ENCODE results near the gene SLC27A1. TPM values are rescaled to one million over a fixed set of nuclear protein-coding genes. Genes with fewer than 3 reads are reported as not detected.
"Not testable (repeated sequence)": the region's sequence is repeated elsewhere in the genome, so short reads cannot be mapped to it uniquely, and the experiment has no call there.

Gene SLC27A1
- total RNA-seq, 1 donor from 2014 or later: 19.6 TPM

GRCh38 chr19:17539238-17540117, 69.2 kb downstream of the SLC27A1 start:
- peak; percentile 83 for DNase-seq

GRCh38 chr19:17540174-17540573, 69.8 kb downstream of the SLC27A1 start:
- DNase-seq: no peak

DNA sequence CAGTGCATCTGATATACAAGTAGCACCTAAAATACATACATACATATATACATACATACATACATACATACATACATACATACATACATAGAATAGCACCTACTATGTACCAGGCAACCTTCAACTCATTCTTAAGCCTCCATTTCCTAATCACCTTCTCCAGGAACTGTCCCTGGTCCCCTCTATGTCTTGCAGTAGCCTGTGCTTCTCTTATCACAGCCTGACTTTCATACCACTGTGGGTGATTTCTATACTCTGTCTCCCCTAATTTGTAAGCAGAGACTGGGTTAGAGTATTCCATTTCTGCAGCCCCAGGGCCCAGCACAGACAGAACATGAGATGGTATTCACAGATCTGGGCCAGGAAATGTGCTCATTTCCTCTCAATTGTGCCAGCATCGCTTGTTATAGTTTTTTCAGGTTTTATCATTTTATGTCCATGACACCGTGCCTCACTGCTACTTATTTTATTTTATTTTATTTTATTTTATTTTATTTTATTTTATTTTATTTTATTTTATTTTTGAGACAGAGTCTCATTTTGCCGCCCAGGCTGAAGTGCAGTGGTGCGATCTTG, 70.9 kb downstream of the SLC27A1 start:
- DNase-seq: no peak

DNA sequence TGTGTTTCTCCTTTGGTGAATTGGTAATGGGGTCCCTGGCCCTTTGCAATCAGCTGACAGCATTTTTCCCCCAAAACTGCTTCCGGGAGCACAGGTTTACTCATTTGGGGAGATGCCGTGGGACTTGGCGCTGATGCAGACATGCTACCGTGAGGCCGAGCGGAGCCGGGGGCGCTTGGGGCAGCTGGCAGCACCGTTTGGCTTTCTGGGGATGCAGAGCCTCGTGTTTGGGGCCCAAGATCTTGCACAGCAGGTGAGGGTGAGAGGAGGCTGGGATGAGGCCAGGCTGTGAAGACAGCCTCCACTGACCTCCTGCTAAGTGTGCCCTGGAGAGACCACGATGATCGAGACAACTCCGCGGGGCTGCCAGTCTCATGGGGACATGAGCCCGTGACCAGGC, 71.7 kb downstream of the SLC27A1 start:
- DNase-seq: no peak

- no peak for DNase-seq
Measured at GRCh38 chr19:17542793-17543582, 72.7 kb downstream of the SLC27A1 start.

- DNase-seq: no peak
Measured at GRCh38 chr19:17543986-17544385, 73.7 kb downstream of the SLC27A1 start.

DNA sequence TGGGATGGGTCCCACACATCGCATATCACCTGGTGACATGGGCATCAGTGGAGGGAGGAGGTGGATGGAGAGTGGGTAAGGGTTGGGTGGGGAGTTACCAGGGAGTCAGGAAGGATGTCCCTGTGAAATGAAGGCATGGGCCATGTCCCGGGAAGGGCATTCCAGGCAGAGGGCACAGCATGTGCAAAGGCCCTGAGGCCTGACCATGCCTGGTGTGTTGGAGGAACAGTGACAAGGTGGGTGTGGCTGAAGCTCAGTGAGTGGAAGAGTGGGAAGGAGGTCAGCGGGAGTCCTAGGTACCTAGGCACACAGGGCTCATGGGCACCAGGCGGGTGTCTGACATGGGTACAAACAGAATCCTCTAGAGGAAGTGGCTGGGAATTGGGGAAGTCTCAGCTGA, 74.1 kb downstream of the SLC27A1 start:
- DNase-seq: no peak

DNA sequence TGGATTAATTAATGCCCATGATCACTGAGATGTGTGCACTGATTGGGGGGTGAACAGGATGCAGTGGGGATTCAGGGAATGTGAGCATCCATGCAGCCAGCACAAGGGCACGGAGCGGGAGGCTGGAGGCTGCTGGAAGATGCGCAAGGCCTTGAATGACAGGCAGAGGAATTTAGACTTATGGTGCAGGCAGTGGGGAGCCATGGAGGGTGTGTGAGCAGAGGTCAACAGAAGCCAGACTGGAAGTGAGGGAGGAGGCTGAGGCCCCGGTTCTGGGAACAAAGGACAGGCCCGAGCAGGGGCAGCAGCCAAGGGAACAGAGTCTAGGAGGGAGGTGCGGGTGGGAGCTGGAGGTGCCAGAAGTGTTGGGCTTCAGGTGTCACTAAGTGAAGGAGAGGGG, 77.8 kb downstream of the SLC27A1 start:
- no peak for DNase-seq

DNA sequence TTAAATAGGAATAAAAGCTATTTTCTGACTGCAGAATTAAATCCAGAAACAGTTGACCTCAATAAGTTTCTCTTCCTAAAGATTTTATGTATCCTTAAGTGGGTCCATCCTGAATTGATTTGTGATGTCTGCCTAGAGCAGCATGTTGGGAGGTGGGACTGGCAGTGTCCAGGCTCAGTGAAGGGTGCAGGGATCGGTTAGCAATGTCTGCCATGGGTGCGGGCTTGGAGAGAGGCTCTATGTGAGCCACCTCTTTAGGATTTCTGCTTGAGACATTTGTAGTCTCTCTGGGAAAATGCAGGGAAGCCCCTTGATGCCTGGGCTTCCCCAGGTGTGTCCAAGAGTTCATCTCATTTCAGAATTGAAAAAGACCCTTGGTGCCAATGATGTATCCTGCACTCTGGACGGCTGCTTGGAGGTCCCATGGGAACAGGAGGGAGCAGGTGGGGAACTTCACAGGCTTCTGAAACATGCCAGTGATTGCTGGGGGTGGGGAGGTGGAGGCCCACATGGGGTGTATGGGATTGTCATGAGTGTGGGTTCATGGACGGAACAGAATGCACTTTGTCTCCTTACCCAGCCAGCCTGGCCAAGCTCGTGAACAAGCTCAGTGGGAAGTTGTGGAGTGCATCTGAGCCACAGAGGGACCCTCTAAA, 78.9 kb downstream of the SLC27A1 start:
- DNase-seq: no peak

- no peak for DNase-seq
Measured at GRCh38 chr19:17550076-17550667, 79.8 kb downstream of the SLC27A1 start.

DNA sequence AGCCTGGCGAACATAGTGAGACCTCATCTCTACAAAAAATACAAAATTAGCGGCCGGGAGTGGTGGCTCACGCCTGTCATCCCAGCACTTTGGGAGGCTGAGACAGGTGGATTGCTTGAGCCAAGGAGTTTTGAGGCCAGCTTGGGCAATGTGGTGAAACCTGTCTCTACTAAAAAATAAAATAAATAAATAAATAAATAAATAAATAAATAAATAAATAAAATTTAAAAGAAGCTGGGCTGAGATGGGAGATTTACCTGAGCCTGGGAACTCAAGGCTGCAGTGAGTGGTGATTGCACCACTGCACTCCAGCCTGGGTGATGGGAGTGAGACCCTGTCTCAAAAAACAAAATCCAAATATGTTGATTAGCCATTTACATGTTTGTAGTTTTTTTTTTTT, 82.4 kb downstream of the SLC27A1 start:
- DNase-seq: not testable (repeated sequence)

DNA sequence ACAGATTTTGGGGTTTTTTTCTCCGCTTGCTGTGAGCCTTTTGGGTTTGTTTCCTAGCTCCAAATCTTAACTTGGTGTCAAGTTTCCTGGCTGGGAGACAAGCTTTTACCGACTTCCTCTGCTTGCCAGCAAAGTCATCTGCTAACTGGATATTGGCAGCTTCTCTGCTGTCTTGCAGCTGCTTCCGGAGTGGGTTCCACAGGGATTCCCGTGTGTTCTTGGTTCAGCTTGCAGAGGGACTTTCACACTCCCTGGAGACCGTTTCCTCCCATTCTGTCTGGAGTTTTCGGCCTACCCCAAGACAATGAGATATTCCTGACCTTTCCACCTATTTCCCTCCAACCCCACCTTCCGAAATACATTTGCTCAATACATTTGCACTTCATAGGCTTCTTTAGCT, 82.9 kb downstream of the SLC27A1 start:
- peak; percentile 96 for DNase-seq

DNA sequence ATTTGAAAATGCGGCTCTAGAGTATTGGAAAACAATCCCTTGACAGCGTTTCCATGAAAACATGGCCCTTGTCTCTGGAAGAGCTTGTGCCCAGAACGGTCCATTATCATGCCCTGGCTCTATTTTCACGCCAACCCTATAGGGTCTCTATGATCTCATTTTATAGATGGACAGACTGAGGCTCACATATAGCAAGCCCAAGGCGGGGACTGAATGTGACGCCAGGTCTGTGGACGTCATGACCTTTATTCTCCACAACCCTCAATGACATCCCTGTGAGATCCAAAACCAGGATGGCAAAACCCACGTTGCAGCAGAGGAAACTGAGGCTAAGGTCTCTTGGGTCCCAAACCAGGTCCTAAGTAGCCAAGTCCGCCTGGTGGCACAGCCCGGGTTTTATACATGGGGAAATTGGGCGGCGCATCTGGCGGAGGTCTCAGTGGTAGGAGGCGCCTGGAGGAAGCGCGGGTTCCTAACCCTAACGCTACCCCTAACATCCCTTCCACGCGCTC, 84.7 kb downstream of the SLC27A1 start:
- no peak for DNase-seq

DNA sequence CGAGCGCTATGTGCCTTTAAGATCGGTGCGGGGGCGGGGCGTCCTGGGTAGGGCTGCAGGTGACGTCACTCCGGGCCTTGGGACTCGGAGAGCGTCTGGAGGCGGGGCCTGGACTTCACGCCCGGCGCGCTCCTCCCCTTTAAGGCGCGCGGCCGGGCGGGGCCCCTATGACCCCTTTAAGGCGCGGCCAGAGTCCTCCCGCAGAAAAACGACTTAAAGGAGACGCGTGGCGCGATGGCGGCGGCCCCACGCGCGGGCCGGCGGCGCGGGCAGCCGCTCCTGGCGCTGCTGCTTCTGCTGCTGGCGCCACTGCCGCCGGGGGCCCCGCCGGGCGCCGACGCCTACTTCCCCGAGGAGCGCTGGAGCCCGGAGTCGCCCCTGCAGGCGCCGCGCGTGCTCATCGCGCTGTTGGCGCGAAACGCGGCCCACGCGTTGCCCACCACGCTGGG, 85.2 kb downstream of the SLC27A1 start, which contains the start of gene COLGALT1:
Gene COLGALT1, plus strand, starts transcription at position 170 of the 449 bp plus-strand sequence. Its CDS starts 65 bp downstream, at position 235.
- DNase-seq: peak; percentile 92

Other genes starting within 250 kb of the SLC27A1 start
- gene OCEL1, start 244.3 kb upstream of the SLC27A1 start, total RNA-seq: 3.7 TPM
- gene NR2F6, start 224.6 kb upstream of the SLC27A1 start, total RNA-seq: 14.4 TPM
- 2.0 TPM for gene USHBP1, start 205.8 kb upstream of the SLC27A1 start, total RNA-seq
- 43.6 TPM for gene BABAM1, start 203.1 kb upstream of the SLC27A1 start, total RNA-seq
- gene ANKLE1, start 188.6 kb upstream of the SLC27A1 start, total RNA-seq: 0.49 TPM
- 5.7 TPM for gene ABHD8, start 167.1 kb upstream of the SLC27A1 start, total RNA-seq
- gene MRPL34, start 164.7 kb upstream of the SLC27A1 start, total RNA-seq: 20.3 TPM
- 7.9 TPM for gene DDA1, start 161.0 kb upstream of the SLC27A1 start, total RNA-seq
- 6.7 TPM for gene ANO8, start 135.7 kb upstream of the SLC27A1 start, total RNA-seq
- 10.6 TPM for gene GTPBP3, start 133.0 kb upstream of the SLC27A1 start, total RNA-seq
- gene PLVAP, start 93.2 kb upstream of the SLC27A1 start, total RNA-seq: 10.9 TPM
- not detected for gene CCDC194, start 76.3 kb upstream of the SLC27A1 start, total RNA-seq
- gene BST2, start 64.9 kb upstream of the SLC27A1 start, total RNA-seq: 6.9 TPM
- 19.2 TPM for gene MVB12A, start 50.5 kb upstream of the SLC27A1 start, total RNA-seq
- 0.69 TPM for gene TMEM221, start 21.9 kb upstream of the SLC27A1 start, total RNA-seq
- gene NXNL1, start 9.6 kb upstream of the SLC27A1 start, total RNA-seq: not detected
- 36.3 TPM for gene PGLS, start 41.1 kb downstream of the SLC27A1 start, total RNA-seq
- 40.6 TPM for gene COLGALT1, start 85.1 kb downstream of the SLC27A1 start, total RNA-seq
- 0.10 TPM for gene UNC13A, start 217.8 kb downstream of the SLC27A1 start, total RNA-seq
- 17.6 TPM for gene MAP1S, start 249.0 kb downstream of the SLC27A1 start, total RNA-seq